Measurements from ENCODE around the gene RYR2.

DNA sequence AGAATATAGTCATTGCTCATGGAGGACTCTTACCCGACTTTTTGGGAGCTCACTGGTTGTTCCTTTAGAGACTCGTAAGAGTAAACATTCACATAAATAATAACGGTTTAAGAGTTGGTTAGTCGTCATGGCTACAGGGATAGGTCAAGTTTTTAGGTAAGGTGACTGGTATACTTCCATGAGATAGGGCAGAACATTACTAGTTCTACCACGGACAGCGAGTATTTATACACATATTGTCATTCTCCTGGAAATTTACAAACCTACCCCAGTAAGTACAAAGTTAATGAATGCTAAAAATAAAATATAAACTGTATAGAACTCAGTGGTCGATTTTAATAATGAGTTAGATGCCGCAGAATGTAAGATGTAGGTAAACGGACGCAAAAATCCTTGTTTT, 1.2 kb upstream of the RYR2 start:
- no peak for TF ChIP-seq GATA2 (IDR thresholded peaks at IDR 0.05; ENCODE audit: low read depth, low read length)
- TF ChIP-seq GATA3 (IDR thresholded peaks at IDR 0.05; ENCODE audit: low read depth, low read length) = no peak

Measured in SH-SY5Y (cell line).